ENCODE measurements around the gene C1orf105. TPM values are rescaled to one million over a fixed set of nuclear protein-coding genes. Genes with fewer than 3 reads are reported as not detected.

The C1orf105 gene
- total RNA-seq, 1 donor from 2014 or later = not detected

DNA sequence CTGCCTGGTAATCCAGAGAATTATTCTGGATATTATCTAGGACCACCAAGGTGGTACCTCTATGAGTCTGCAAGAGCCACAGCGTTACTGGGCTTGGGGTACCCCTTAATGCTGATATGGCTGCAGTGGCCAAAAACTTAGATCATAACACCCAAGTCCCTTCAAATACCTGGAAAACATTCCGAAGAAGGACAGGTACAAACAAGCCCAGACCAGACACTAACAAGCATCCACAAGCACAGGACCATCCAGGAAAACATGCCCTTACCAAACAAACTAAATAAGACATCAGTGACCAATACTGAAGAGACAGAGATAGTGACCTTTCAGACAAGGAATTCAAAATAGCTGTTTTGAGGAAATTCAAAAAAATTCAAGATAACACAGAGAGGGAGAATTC lies 2.9 kb downstream of the C1orf105 start:
- DNase-seq = no peak
- no peak overlapping the region for H3K27ac ChIP-seq
- H3K4me1 ChIP-seq = no peaks in the 10 kb centered on the region
- H3K27me3 ChIP-seq = no peaks in the 10 kb centered on the region
- intact Hi-C loops (cut with DNase I) = no loop called here
- no peak overlapping the region for H3K4me3 ChIP-seq
- no peak for TF ChIP-seq CTCF (IDR thresholded peaks at IDR 0.05)
- ATAC-seq = no peak
- no peaks in the 10 kb centered on the region for H3K36me3 ChIP-seq
- no peaks in the 10 kb centered on the region for H3K9me3 ChIP-seq

- no peaks in the 10 kb centered on the region for H3K9me3 ChIP-seq
- no peak for TF ChIP-seq CTCF (IDR thresholded peaks at IDR 0.05)
- intact Hi-C loops (cut with DNase I) = no loop called here
- H3K27ac ChIP-seq = no peak overlapping the region
- H3K36me3 ChIP-seq = no peaks in the 10 kb centered on the region
- DNase-seq (no peak), ATAC-seq (no peak)
- no peaks in the 10 kb centered on the region for H3K27me3 ChIP-seq
- H3K4me3 ChIP-seq = no peak overlapping the region
- H3K4me1 ChIP-seq = no peaks in the 10 kb centered on the region
Measured at GRCh38 chr1:172425339-172425738, 4.9 kb downstream of the C1orf105 start.

- H3K27me3 ChIP-seq = no peaks in the 10 kb centered on the region
- no peak for DNase-seq
- H3K4me3 ChIP-seq = no peak overlapping the region
- no peak for TF ChIP-seq CTCF (IDR thresholded peaks at IDR 0.05)
- intact Hi-C loops (cut with DNase I) = no loop called here
- peaks cover 7% of the 10 kb centered on the region for H3K4me1 ChIP-seq
- ATAC-seq = no peak
- no peak overlapping the region for H3K27ac ChIP-seq
- H3K9me3 ChIP-seq = no peaks in the 10 kb centered on the region
- no peaks in the 10 kb centered on the region for H3K36me3 ChIP-seq
Measured at GRCh38 chr1:172427191-172427590, 6.7 kb downstream of the C1orf105 start.

- H3K27me3 ChIP-seq = no peaks in the 10 kb centered on the region
- ATAC-seq (peak; percentile 72), DNase-seq (no peak)
- TF ChIP-seq CTCF (IDR thresholded peaks at IDR 0.05) = peak; percentile 67
- no peak overlapping the region for H3K4me3 ChIP-seq
- intact Hi-C loops (cut with DNase I) = no loop called here
- no peaks in the 10 kb centered on the region for H3K36me3 ChIP-seq
- H3K9me3 ChIP-seq = no peaks in the 10 kb centered on the region
- H3K27ac ChIP-seq = no peak overlapping the region
- H3K4me1 ChIP-seq = peaks cover 8% of the 10 kb centered on the region
Measured at GRCh38 chr1:172429331-172430127, 9.0 kb downstream of the C1orf105 start.

DNA sequence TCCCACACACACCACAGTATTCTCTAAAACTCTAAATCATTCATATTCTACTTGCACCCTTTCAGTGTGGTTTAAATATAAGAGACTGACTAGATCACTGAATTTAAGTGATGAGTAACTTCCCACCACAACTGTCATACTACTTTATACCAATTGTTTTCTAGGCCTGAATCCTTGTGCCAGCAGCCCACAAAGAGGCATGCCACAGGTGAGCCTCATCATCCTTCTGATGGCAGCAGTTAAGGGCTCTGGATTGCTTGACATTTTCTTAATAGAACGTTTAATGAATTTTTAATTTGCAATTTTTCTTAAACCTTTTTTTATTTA lies 9.6 kb downstream of the C1orf105 start:
- ATAC-seq (no peak), DNase-seq (no peak)
- no peak for TF ChIP-seq CTCF (IDR thresholded peaks at IDR 0.05)
- Histone ChIP-seq H3K4me3 (no peak overlapping the region), H3K27me3 (no peaks in the 10 kb centered on the region), H3K9me3 (no peaks in the 10 kb centered on the region), H3K4me1 (peaks cover 8% of the 10 kb centered on the region), H3K27ac (no peak overlapping the region), H3K36me3 (no peaks in the 10 kb centered on the region)
- intact Hi-C loops (cut with DNase I) = no loop called here

GRCh38 chr1:172431204-172431603 lies 10.7 kb downstream of the C1orf105 start:
- DNase-seq = no peak
- Histone ChIP-seq H3K9me3 (no peaks in the 10 kb centered on the region), H3K27me3 (no peaks in the 10 kb centered on the region), H3K36me3 (no peaks in the 10 kb centered on the region), H3K27ac (no peak overlapping the region), H3K4me3 (no peak overlapping the region), H3K4me1 (peaks cover 8% of the 10 kb centered on the region)
- ATAC-seq = no peak
- intact Hi-C loops (cut with DNase I) = no loop called here
- no peak for TF ChIP-seq CTCF (IDR thresholded peaks at IDR 0.05)
